K562 (cell line): ENCODE results near the gene GNAQ. TPM values are rescaled to one million over a fixed set of nuclear protein-coding genes. Genes with fewer than 3 reads are reported as not detected.
A peak's percentile ranks its signal among the peaks of the same experiment; 100 is the strongest.

Experiments used
- ATAC-seq: fragments of 200-7000 bp; cut with Tn5 transposase; 3 replicates; pipeline ENCODE4 v1.9.1; 2020; ENCODE audit warnings: moderate library complexity
- BruUV-seq: library from RNA; stranded (reverse); fragments of 400-500 nt; replicated peaks from 2 replicates; lab custom pipeline; 2021; lab: Mats Ljungman, UMichigan
- CTCF ChIA-PET: fragments of 300-600 bp; formaldehyde crosslinking; extraction: SDS; loops from one replicate; lab custom pipeline; 2021; ENCODE audit warnings: low intra/inter-chr PET ratio; lab: Yijun Ruan, JAX
- POLR2A ChIA-PET: fragments of 300-600, 350-650 bp; sonication (Branson Sonifier 250); formaldehyde crosslinking; extraction: SDS; loops from one replicate; lab custom pipeline; 2021; ENCODE audit warnings: antibody characterized with exemption, inconsistent platforms; lab: Yijun Ruan, JAX
- DNase-seq, 4 experiments: peaks; one replicate each; pipeline versions ENCODE4 v3.0.0 to v3.0.0-alpha.2; 2011 to 2018; ENCODE audit warnings: low spot score in 3 of 4, mixed read lengths in 3 of 4; ENCODE audit errors: extremely low read depth in 1 of 4
- FAIRE-seq: peaks from 2 replicates; lab custom pipeline; 2011; peaks lifted over from hg19 to GRCh38; lab: Jason Lieb, UNC
- H2AFZ ChIP-seq: 2 replicates; pipeline ENCODE4 v1.6.0; 2011; ENCODE audit warnings: low read depth, low read length, control low read depth, inconsistent platforms
- H3K27ac ChIP-seq: fragments of 200-600 bp; 3 replicates; pipeline ENCODE4 v1.8.0; 2011; ENCODE audit warnings: low read depth, mild to moderate bottlenecking, control low read depth, inconsistent platforms, low read length, moderate library complexity, mixed read lengths; ENCODE audit errors: extremely low read depth
- H3K27me3 ChIP-seq, 2 experiments: fragments of 300-600 bp in 1 of 2; 2 replicates in 1 of 2; 3 replicates in 1 of 2; pipeline versions ENCODE4 v1.6.0 to v1.8.0; 2011; ENCODE audit warnings: inconsistent platforms in 2 of 2, low read length in 2 of 2, mild to moderate bottlenecking in 1 of 2, mixed read lengths in 1 of 2, moderate library complexity in 1 of 2; ENCODE audit not compliant: control insufficient read depth in 2 of 2, insufficient read depth in 2 of 2
- H3K36me3 ChIP-seq: fragments of 300-600 bp; 3 replicates; pipeline ENCODE4 v1.8.0; 2011; ENCODE audit warnings: mild to moderate bottlenecking, low read length, inconsistent platforms; ENCODE audit not compliant: control insufficient read depth, insufficient read depth
- H3K4me1 ChIP-seq, 2 experiments: fragments of 200-600 bp in 1 of 2; replicated peaks in 1 of 2; 2 replicates in 1 of 2; 3 replicates in 1 of 2; pipeline versions ENCODE4 v1.5.1 to v1.8.0; 2011; ENCODE audit warnings: inconsistent platforms in 2 of 2, low read length in 2 of 2, mild to moderate bottlenecking in 1 of 2, mixed read lengths in 1 of 2, moderate library complexity in 1 of 2; ENCODE audit not compliant: control insufficient read depth in 2 of 2, insufficient read depth in 2 of 2
- H3K4me2 ChIP-seq: 2 replicates; pipeline ENCODE4 v1.6.1; 2011; ENCODE audit warnings: low read length, control low read depth, inconsistent platforms, mixed read lengths; ENCODE audit not compliant: insufficient read depth
- H3K4me3 ChIP-seq: fragments of 200-600 bp; sonication (generic), shearing (Covaris generic); 2 replicates; pipeline ENCODE4 v1.5.1; 2016; ENCODE audit warnings: control low read depth, inconsistent platforms
- H3K79me2 ChIP-seq: fragments of 200-600 bp; 3 replicates; pipeline ENCODE4 v1.8.0; 2011; ENCODE audit warnings: low read length, inconsistent platforms; ENCODE audit not compliant: control insufficient read depth, insufficient read depth
- H3K9ac ChIP-seq, 2 experiments: 2 replicates each; pipeline versions ENCODE4 v1.6.0 to v1.6.1; 2011; ENCODE audit warnings: low read depth in 2 of 2, low read length in 2 of 2, control low read depth in 1 of 2, inconsistent platforms in 1 of 2, mild to moderate bottlenecking in 1 of 2, mixed read lengths in 1 of 2; ENCODE audit not compliant: insufficient read depth in 1 of 2
- H3K9me1 ChIP-seq: one replicate; pipeline ENCODE4 v1.6.0; 2011; ENCODE audit warnings: inconsistent platforms, mild to moderate bottlenecking, low read length, moderate library complexity; ENCODE audit not compliant: control insufficient read depth, insufficient read depth
- H3K9me3 ChIP-seq: replicated peaks from 2 replicates; pipeline ENCODE4 v1.5.1; 2011; ENCODE audit warnings: low read depth, low read length, inconsistent platforms; ENCODE audit not compliant: control insufficient read depth, insufficient read depth
- H4K20me1 ChIP-seq: replicated peaks from 2 replicates; pipeline ENCODE4 v1.6.1; 2011; ENCODE audit warnings: low read length, inconsistent platforms, mixed read lengths; ENCODE audit not compliant: control insufficient read depth, insufficient read depth
- ADNP ChIP-seq: fragments of 200-800 bp; sonication (Bioruptor generic); IDR thresholded peaks from 2 replicates; pipeline ENCODE4 v1.6.1; 2016; ENCODE audit warnings: missing genetic modification characterization, missing compliant biosample characterization
- CEBPB ChIP-seq: fragments of 450-650 bp; IDR thresholded peaks from 2 replicates; pipeline ENCODE4 v1.6.1; 2016; ENCODE audit warnings: missing genetic modification characterization, missing compliant biosample characterization
- EP400 ChIP-seq: fragments of 450-650 bp; IDR thresholded peaks from 2 replicates; pipeline ENCODE4 v1.6.1; 2017; ENCODE audit warnings: antibody characterized with exemption, mild to moderate bottlenecking, moderate library complexity
- GATAD2A ChIP-seq: fragments of 450-650 bp; IDR thresholded peaks from 2 replicates; pipeline ENCODE4 v1.6.1; 2017
- HSF4 ChIP-seq: fragments of 250-450 bp; sonication (Bioruptor Pico); IDR thresholded peaks from 2 replicates; pipeline ENCODE4 v2.1.2; 2022; ENCODE audit warnings: mild to moderate bottlenecking, moderate library complexity, borderline replicate concordance
- MECOM ChIP-seq: fragments of 250-450 bp; sonication (Bioruptor Pico); IDR thresholded peaks from 2 replicates; pipeline ENCODE4 v1.8.0; 2022; ENCODE audit warnings: inconsistent platforms
- NCOA1 ChIP-seq: fragments of 450-650 bp; IDR thresholded peaks from 2 replicates; pipeline ENCODE4 v1.6.1; 2016; ENCODE audit warnings: low read depth
- NFATC3 ChIP-seq: fragments of 450-650 bp; IDR thresholded peaks from 2 replicates; pipeline ENCODE4 v1.6.1; 2017; ENCODE audit warnings: mild to moderate bottlenecking
- NR3C1 ChIP-seq: sonication (generic); formaldehyde crosslinking; IDR thresholded peaks from 2 replicates; pipeline ENCODE4 v1.8.1; 2022; ENCODE audit warnings: missing genetic modification reagents
- NUFIP1 ChIP-seq: fragments of 450-650 bp; IDR thresholded peaks from 2 replicates; pipeline ENCODE4 v1.6.1; 2018; ENCODE audit not compliant: partially characterized antibody
- RAD21 ChIP-seq, 2 experiments: fragments of 250-450 bp in 1 of 2; fragments of 450-650 bp in 1 of 2; sonication (Bioruptor Pico) in 1 of 2; formaldehyde crosslinking in 1 of 2; IDR thresholded peaks in 1 of 2; conservative IDR thresholded peaks in 1 of 2; 2 replicates each; pipeline versions ENCODE4 v1.4.0 to v1.8.0; 2020 to 2022; ENCODE audit warnings: mild to moderate bottlenecking in 2 of 2, moderate library complexity in 1 of 2
- SOX6 ChIP-seq: fragments of 450-650 bp; IDR thresholded peaks from 2 replicates; pipeline ENCODE4 v1.6.1; 2014; ENCODE audit warnings: mild to moderate bottlenecking
- TCFL5 ChIP-seq: fragments of 250-450 bp; sonication (Bioruptor Pico); conservative IDR thresholded peaks from 2 replicates; pipeline ENCODE4 v1.6.1; 2021; ENCODE audit warnings: mild to moderate bottlenecking, moderate library complexity, matching md5 sums
- WHSC1 ChIP-seq: IDR thresholded peaks from one replicate; pipeline ENCODE4 v1.6.1; 2012; ENCODE audit warnings: low read length, control low read depth, inconsistent platforms
- ZEB2 ChIP-seq: fragments of 450-650 bp; IDR thresholded peaks from 2 replicates; pipeline ENCODE4 v1.6.1; 2016
- ZNF41 ChIP-seq: fragments of 250-450 bp; sonication (Bioruptor Pico); conservative IDR thresholded peaks from 2 replicates; pipeline ENCODE4 v1.4.0; 2020; ENCODE audit warnings: mild to moderate bottlenecking
- ZNF436 ChIP-seq: fragments of 250-450, 450-650 bp; sonication (Bioruptor Pico); formaldehyde crosslinking; IDR thresholded peaks from 2 replicates; pipeline ENCODE4 v1.7.0; 2020; ENCODE audit warnings: mild to moderate bottlenecking
- ZNF699 ChIP-seq: fragments of 250-450 bp; sonication (Bioruptor Pico); IDR thresholded peaks from 2 replicates; pipeline ENCODE4 v1.8.0; 2021; ENCODE audit warnings: mild to moderate bottlenecking, moderate library complexity; ENCODE audit not compliant: insufficient replicate concordance
- WGBS: fragments of 100-300 bp; shearing (Covaris generic); methylation state at CpG from one replicate; pipeline ENCODE4 v1.1.6; 2016; ENCODE audit warnings: low coverage, mixed read lengths; ENCODE audit not compliant: insufficient coverage; ENCODE audit errors: missing lambda C conversion rate; 5-methylcytosine and 5-hydroxymethylcytosine counted together
- in situ Hi-C: fragments of 300-500 bp; cut with MboI; formaldehyde crosslinking; loops from 4 replicates; pipeline ENCODE4 v1.15.0; 2018; ENCODE audit warnings: inconsistent platforms, mixed read lengths
- intact Hi-C: fragments of 100-400 bp; cut with micrococcal nuclease; formaldehyde crosslinking; loops from 2 replicates; pipeline ENCODE4 v1.14.2; 2022
- polyA plus RNA-seq, 8 experiments: library from polyadenylated mRNA; depleted of rRNA in 4 of 8; stranded (reverse) in 5 of 8; unstranded in 3 of 8; fragments of >200 nt; fragmentation: Nextera tagmentation in 2 of 8; fragmentation: Illumina TruSeq in 1 of 8; extraction: Ambion mirVana in 2 of 8; extraction: Trizol in 1 of 8; gene quantifications; 2 replicates each; pipeline versions ENCODE4 v1.2.1 to v1.2.3, GENCODE V29; 2011 to 2014; ENCODE audit warnings: inconsistent platforms in 1 of 8, missing spikeins in 1 of 8
- total RNA-seq, 7 experiments: library from RNA; depleted of rRNA in 6 of 7; stranded (reverse); fragments of >200 nt in 6 of 7; fragmentation: Illumina TruSeq in 2 of 7; extraction: Trizol in 2 of 7; gene quantifications; 2 replicates each; pipeline versions ENCODE4 v1.2.1 to v1.2.3, GENCODE V29; 2011 to 2021; ENCODE audit warnings: low replicate concordance in 1 of 7
- TF ChIP-seq, protein P1 (sequence below): fragments of 250-450 bp; sonication (Bioruptor Pico); IDR thresholded peaks from 2 replicates; pipeline ENCODE4 v1.5.0; 2021
- TF ChIP-seq, protein P2 (sequence below): fragments of 450-650 bp; formaldehyde crosslinking; IDR thresholded peaks from 2 replicates; pipeline ENCODE4 v1.4.0; 2022; ENCODE audit warnings: missing genetic modification characterization

Gene GNAQ
- total and polyA plus RNA-seq, 9 of the 15 experiments (the other 6 are each of a cell fraction or from before 2014, with no cell fraction given) = 4.8 to 27.9 (median 17.5) TPM

DNA sequence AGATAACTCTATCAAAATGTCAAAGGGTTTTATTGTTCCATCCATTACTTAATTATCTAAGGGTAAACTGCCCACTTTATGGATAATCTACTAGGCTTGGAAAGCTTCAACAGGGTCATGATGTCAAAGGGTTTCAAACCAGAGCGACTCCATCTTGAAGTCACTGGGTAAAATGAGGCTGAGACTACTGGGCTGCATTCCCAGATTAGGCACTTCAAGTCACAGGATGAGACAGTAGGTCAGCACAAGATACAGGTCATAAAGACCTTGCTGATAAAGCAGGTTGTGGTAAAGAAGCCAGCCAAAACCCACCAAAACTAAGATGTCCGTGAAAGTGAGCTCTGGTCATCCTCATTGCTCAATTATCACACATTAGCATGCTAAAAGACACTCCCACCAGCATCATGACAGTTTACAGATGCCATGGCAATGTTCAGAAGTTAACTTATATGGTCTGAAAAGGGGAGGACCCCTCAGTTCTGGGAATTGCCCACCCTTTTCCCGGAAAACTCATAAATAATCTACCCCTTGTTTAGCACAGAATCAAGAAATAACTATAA lies 138.6 kb downstream of the GNAQ start:
- Histone ChIP-seq H4K20me1 (no peaks in the 10 kb centered on the region), H3K27ac (peak overlapping the region; percentile 82), H3K4me3 (0 out of 2 replicates have a peak overlapping the region, but pooled peaks have one; percentile 14), H3K9ac (peak overlapping the region in 1 of 2 experiments; percentile 48; a peak in 1 of 4 replicates), H3K4me2 (peak overlapping the region; percentile 68), H3K79me2 (peaks cover 63% of the 10 kb centered on the region), H2AFZ (no peak overlapping the region), H3K36me3 (peaks cover 10% of the 10 kb centered on the region), H3K4me1 (peaks cover 3 to 32% of the 10 kb centered on the region in 2 experiments; a peak in 4 of 5 replicates), H3K9me1 (no peaks in the 10 kb centered on the region), H3K27me3 (no peaks in the 10 kb centered on the region), H3K9me3 (no peaks in the 10 kb centered on the region)
- in situ Hi-C loops (no loop called here), intact Hi-C loops (no loop called here)
- CTCF ChIA-PET = no interaction called here
- WGBS = 0% methylated on average over 3 of the region's 3 CpGs
- peak in 1 of 4 experiments; percentile 73 for DNase-seq
- no TSS peak for BruUV-seq
- peak; percentile 71 for FAIRE-seq
- POLR2A ChIA-PET = interaction anchor here (0.6 to 1.4 kb wide), 7 partner anchors 8 to 417 kb away, joined by 3 to 6 read pairs (median 3); no protein-coding TSS in a partner anchor
- ATAC-seq = peak; percentile 70
- TF ChIP-seq HSF4 (CRISPR knock-in tag) = peak; percentile 89; the same call in 1 of the 2 replicates
- no peak for TF ChIP-seq GATAD2A
- no peak for TF ChIP-seq NR3C1 (CRISPR knock-in tag)
- no peak for TF ChIP-seq EP400
- peak; percentile 87 for TF ChIP-seq ZNF41 (CRISPR knock-in tag)
- no peak for TF ChIP-seq WHSC1
- TF ChIP-seq CEBPB (tag) = peak; percentile 79
- TF ChIP-seq NUFIP1 = no peak
- TF ChIP-seq ZNF436 (CRISPR knock-in tag) = no peak
- no peak for TF ChIP-seq ZEB2
- TF ChIP-seq ZNF699 (CRISPR knock-in tag) = no peak
- peak; percentile 53; the same call in 1 of the 2 replicates for TF ChIP-seq TCFL5 (CRISPR knock-in tag)
- TF ChIP-seq NFATC3 = no peak
- TF ChIP-seq RAD21 (CRISPR knock-in tag; conservative IDR thresholded peaks at IDR 0.05 in 1 of 2, IDR thresholded peaks at IDR 0.05 in 1 of 2) = no peak
- TF ChIP-seq ADNP (tag) = no peak
- peak; percentile 91 for TF ChIP-seq MECOM (CRISPR knock-in tag)
- TF ChIP-seq, protein P1, sequence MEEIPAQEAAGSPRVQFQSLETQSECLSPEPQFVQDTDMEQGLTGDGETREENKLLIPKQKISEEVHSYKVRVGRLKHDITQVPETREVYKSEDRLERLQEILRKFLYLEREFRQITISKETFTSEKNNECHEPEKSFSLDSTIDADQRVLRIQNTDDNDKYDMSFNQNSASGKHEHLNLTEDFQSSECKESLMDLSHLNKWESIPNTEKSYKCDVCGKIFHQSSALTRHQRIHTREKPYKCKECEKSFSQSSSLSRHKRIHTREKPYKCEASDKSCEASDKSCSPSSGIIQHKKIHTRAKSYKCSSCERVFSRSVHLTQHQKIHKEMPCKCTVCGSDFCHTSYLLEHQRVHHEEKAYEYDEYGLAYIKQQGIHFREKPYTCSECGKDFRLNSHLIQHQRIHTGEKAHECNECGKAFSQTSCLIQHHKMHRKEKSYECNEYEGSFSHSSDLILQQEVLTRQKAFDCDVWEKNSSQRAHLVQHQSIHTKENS (CRISPR knock-in tag) = no peak
- no peak for TF ChIP-seq NCOA1
- TF ChIP-seq, protein P2, sequence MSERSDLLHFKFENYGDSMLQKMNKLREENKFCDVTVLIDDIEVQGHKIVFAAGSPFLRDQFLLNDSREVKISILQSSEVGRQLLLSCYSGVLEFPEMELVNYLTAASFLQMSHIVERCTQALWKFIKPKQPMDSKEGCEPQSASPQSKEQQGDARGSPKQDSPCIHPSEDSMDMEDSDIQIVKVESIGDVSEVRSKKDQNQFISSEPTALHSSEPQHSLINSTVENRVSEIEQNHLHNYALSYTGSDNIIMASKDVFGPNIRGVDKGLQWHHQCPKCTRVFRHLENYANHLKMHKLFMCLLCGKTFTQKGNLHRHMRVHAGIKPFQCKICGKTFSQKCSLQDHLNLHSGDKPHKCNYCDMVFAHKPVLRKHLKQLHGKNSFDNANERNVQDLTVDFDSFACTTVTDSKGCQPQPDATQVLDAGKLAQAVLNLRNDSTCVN = no peak
- no peak for TF ChIP-seq SOX6
